ENCODE data around the gene RGS10.
A peak's percentile ranks its signal among the peaks of the same experiment; 100 is the strongest.

RGS10 gene

GRCh38 chr10:119509909-119510451, 32.5 kb downstream of the RGS10 start:
- H3K27ac Mint-ChIP-seq: peak overlapping the region; percentile 2
- peaks cover 27% of the 10 kb centered on the region for H3K4me1 Mint-ChIP-seq
- no peak for DNase-seq
- TF ChIP-seq CTCF (IDR thresholded peaks at IDR 0.05): no peak
- no peak overlapping the region for H3K4me3 Mint-ChIP-seq
- H3K9me3 Mint-ChIP-seq: no peaks in the 10 kb centered on the region
- H3K36me3 Mint-ChIP-seq (ENCODE audit: low read depth): peaks cover 3% of the 10 kb centered on the region
- H3K27me3 Mint-ChIP-seq (ENCODE audit: low read depth, poor library complexity): peaks cover 9% of the 10 kb centered on the region

GRCh38 chr10:119507115-119507514, 35.4 kb downstream of the RGS10 start:
- no peaks in the 10 kb centered on the region for H3K9me3 Mint-ChIP-seq
- H3K4me1 Mint-ChIP-seq: peaks cover 46% of the 10 kb centered on the region
- peaks cover 3% of the 10 kb centered on the region for H3K36me3 Mint-ChIP-seq (ENCODE audit: low read depth)
- TF ChIP-seq CTCF (IDR thresholded peaks at IDR 0.05): no peak
- H3K4me3 Mint-ChIP-seq: no peak overlapping the region
- DNase-seq: no peak
- H3K27ac Mint-ChIP-seq: no peak overlapping the region
- H3K27me3 Mint-ChIP-seq (ENCODE audit: low read depth, poor library complexity): peaks cover 16% of the 10 kb centered on the region

GRCh38 chr10:119505588-119506315, 36.8 kb downstream of the RGS10 start:
- Mint-ChIP-seq H3K36me3 (ENCODE audit: low read depth) (no peaks in the 10 kb centered on the region), H3K27me3 (ENCODE audit: low read depth, poor library complexity) (peaks cover 16% of the 10 kb centered on the region), H3K27ac (peak overlapping the region; percentile 64), H3K9me3 (no peaks in the 10 kb centered on the region), H3K4me1 (peaks cover 49% of the 10 kb centered on the region), H3K4me3 (no peak overlapping the region)
- TF ChIP-seq CTCF (IDR thresholded peaks at IDR 0.05): no peak
- DNase-seq: no peak

- H3K4me3 Mint-ChIP-seq: no peak overlapping the region
- peak overlapping the region; percentile 69 for H3K27ac Mint-ChIP-seq
- DNase-seq: no peak
- H3K27me3 Mint-ChIP-seq (ENCODE audit: low read depth, poor library complexity): peaks cover 16% of the 10 kb centered on the region
- peaks cover 50% of the 10 kb centered on the region for H3K4me1 Mint-ChIP-seq
- H3K9me3 Mint-ChIP-seq: no peaks in the 10 kb centered on the region
- TF ChIP-seq CTCF (IDR thresholded peaks at IDR 0.05): no peak
- no peaks in the 10 kb centered on the region for H3K36me3 Mint-ChIP-seq (ENCODE audit: low read depth)
Measured at GRCh38 chr10:119505131-119505551, 37.4 kb downstream of the RGS10 start.

GRCh38 chr10:119504651-119505050, 37.9 kb downstream of the RGS10 start:
- no peak for TF ChIP-seq CTCF (IDR thresholded peaks at IDR 0.05)
- peak overlapping the region; percentile 69 for H3K27ac Mint-ChIP-seq
- peaks cover 16% of the 10 kb centered on the region for H3K27me3 Mint-ChIP-seq (ENCODE audit: low read depth, poor library complexity)

GRCh38 chr10:119503821-119504220, 38.7 kb downstream of the RGS10 start:
- DNase-seq: no peak
- no peak for TF ChIP-seq CTCF (IDR thresholded peaks at IDR 0.05)
- Mint-ChIP-seq H3K27me3 (ENCODE audit: low read depth, poor library complexity) (peaks cover 16% of the 10 kb centered on the region), H3K4me3 (no peak overlapping the region), H3K9me3 (no peaks in the 10 kb centered on the region), H3K27ac (no peak overlapping the region), H3K36me3 (ENCODE audit: low read depth) (no peaks in the 10 kb centered on the region), H3K4me1 (peaks cover 60% of the 10 kb centered on the region)

More at GRCh38 chr10:119504651-119505050, 37.9 kb downstream of the RGS10 start:
- Mint-ChIP-seq H3K9me3 (no peaks in the 10 kb centered on the region), H3K36me3 (ENCODE audit: low read depth) (no peaks in the 10 kb centered on the region), H3K4me1 (peaks cover 52% of the 10 kb centered on the region), H3K4me3 (no peak overlapping the region)
- DNase-seq: no peak

All from nephron progenitor cell (in vitro differentiated cells).